HL-60 (cell line): Measurements from ENCODE around the gene MAP3K2.

ENCODE experiments used
- DNase-seq, 2 experiments: peaks; one replicate each; pipeline ENCODE4 v3.0.0-alpha.2; 2010 to 2020; ENCODE audit warnings: low read depth in 1 of 2, low spot score in 1 of 2
- H3K27ac ChIP-seq: fragments of 250-450 bp; sonication (Bioruptor Pico); replicated peaks from 2 replicates; pipeline ENCODE4 v1.5.1; 2020; ENCODE audit warnings: mild to moderate bottlenecking, moderate library complexity
- H3K27me3 ChIP-seq: fragments of 250-450 bp; sonication (Bioruptor Pico); 2 replicates; pipeline ENCODE4 v1.5.1; 2021; ENCODE audit warnings: mild to moderate bottlenecking, moderate library complexity; ENCODE audit not compliant: insufficient read depth, poor library complexity, severe bottlenecking
- H3K4me3 ChIP-seq: replicated peaks from 2 replicates; pipeline ENCODE4 v1.5.1; 2011; ENCODE audit warnings: mild to moderate bottlenecking, control low read depth, low read length; ENCODE audit not compliant: insufficient read depth
- GABPA ChIP-seq: IDR thresholded peaks from 2 replicates; pipeline ENCODE4 v1.6.1; 2012; ENCODE audit warnings: low read depth
- POLR2AphosphoS5 ChIP-seq: IDR thresholded peaks from 2 replicates; pipeline ENCODE4 v1.6.1; 2012; ENCODE audit warnings: low read depth
- SPI1 ChIP-seq: IDR thresholded peaks from 2 replicates; pipeline ENCODE4 v1.6.1; 2012; ENCODE audit warnings: low read depth, mild to moderate bottlenecking, borderline replicate concordance
- TF ChIP-seq, protein P1 (sequence below): IDR thresholded peaks from 2 replicates; pipeline ENCODE4 v1.6.1; 2012; ENCODE audit warnings: low read depth; ENCODE audit not compliant: insufficient replicate concordance
- TF ChIP-seq, protein P2 (sequence below): IDR thresholded peaks from one replicate; pipeline ENCODE4 v1.5.1; 2011; ENCODE audit warnings: low read length, control low read depth, inconsistent platforms; ENCODE audit not compliant: insufficient read depth

MAP3K2 gene

DNA sequence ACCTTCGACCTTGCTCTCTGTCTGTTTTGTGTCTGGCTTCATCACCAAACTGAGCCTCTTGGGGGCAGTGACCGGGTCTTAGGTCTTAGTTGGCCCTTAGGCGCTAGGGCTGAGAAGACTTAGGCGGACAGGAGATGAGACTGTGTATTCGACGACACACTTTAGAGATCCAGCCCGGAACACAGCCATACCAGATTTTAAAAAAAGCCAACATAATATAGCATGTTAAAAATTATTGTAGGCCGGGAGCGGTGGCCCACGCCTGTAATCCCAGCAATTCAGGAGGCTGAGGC, 21.0 kb upstream of the MAP3K2 start:
- DNase-seq = no peak
- Histone ChIP-seq H3K27me3 (no peaks in the 10 kb centered on the region), H3K27ac (peak overlapping the region; percentile 58; the same call in 1 of the 2 replicates), H3K4me3 (no peak overlapping the region)
- TF ChIP-seq, protein P1, sequence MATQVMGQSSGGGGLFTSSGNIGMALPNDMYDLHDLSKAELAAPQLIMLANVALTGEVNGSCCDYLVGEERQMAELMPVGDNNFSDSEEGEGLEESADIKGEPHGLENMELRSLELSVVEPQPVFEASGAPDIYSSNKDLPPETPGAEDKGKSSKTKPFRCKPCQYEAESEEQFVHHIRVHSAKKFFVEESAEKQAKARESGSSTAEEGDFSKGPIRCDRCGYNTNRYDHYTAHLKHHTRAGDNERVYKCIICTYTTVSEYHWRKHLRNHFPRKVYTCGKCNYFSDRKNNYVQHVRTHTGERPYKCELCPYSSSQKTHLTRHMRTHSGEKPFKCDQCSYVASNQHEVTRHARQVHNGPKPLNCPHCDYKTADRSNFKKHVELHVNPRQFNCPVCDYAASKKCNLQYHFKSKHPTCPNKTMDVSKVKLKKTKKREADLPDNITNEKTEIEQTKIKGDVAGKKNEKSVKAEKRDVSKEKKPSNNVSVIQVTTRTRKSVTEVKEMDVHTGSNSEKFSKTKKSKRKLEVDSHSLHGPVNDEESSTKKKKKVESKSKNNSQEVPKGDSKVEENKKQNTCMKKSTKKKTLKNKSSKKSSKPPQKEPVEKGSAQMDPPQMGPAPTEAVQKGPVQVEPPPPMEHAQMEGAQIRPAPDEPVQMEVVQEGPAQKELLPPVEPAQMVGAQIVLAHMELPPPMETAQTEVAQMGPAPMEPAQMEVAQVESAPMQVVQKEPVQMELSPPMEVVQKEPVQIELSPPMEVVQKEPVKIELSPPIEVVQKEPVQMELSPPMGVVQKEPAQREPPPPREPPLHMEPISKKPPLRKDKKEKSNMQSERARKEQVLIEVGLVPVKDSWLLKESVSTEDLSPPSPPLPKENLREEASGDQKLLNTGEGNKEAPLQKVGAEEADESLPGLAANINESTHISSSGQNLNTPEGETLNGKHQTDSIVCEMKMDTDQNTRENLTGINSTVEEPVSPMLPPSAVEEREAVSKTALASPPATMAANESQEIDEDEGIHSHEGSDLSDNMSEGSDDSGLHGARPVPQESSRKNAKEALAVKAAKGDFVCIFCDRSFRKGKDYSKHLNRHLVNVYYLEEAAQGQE = no peak
- no peak for TF ChIP-seq SPI1
- TF ChIP-seq POLR2AphosphoS5 = no peak
- TF ChIP-seq GABPA = no peak
- TF ChIP-seq, protein P2, sequence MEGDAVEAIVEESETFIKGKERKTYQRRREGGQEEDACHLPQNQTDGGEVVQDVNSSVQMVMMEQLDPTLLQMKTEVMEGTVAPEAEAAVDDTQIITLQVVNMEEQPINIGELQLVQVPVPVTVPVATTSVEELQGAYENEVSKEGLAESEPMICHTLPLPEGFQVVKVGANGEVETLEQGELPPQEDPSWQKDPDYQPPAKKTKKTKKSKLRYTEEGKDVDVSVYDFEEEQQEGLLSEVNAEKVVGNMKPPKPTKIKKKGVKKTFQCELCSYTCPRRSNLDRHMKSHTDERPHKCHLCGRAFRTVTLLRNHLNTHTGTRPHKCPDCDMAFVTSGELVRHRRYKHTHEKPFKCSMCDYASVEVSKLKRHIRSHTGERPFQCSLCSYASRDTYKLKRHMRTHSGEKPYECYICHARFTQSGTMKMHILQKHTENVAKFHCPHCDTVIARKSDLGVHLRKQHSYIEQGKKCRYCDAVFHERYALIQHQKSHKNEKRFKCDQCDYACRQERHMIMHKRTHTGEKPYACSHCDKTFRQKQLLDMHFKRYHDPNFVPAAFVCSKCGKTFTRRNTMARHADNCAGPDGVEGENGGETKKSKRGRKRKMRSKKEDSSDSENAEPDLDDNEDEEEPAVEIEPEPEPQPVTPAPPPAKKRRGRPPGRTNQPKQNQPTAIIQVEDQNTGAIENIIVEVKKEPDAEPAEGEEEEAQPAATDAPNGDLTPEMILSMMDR = no peak

DNA sequence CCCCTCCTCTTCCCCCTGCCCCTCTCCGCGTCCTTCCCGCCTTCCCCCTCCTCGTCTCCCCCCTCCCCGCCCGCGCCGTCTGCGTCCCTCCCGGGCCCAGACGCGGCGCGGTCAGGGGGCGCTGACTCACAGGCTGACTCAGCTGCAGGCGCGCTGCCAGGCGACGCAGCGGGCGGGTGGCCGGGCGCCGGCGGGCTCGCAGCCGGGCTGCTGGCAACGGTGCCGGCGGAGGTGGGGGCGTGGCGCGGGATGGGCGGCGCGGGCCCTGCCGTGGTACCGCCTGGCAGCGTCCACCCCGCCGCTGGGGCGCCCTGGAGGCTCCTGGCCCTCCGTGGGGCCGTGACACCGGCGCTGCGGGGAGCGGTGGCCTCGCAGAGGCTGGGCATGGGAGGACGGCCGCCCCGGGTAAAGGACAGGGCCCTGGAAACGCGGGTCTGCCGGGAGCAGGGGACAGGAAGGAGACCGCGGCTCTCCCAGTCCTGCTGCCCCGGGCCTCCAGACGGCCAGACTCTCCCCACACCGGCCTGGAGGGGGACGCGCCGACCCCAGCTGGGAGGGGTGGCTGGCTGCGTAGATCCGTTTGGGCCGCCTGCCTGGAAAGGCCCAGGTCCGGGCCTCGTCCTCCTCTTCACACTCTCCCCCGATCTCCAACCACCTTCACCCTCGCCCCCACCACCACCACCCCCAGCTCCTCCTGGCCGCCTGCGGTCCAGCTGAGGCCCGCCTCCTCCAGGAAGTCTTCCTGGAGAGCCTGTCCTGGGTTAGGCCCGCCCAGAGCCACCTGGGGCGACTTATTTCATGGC, 20.4 kb upstream of the MAP3K2 start:
- Histone ChIP-seq H3K4me3 (peak overlapping the region; percentile 36), H3K27me3 (no peaks in the 10 kb centered on the region), H3K27ac (peak overlapping the region; percentile 58)
- TF ChIP-seq, protein P1 = no peak
- TF ChIP-seq SPI1 (no peak), POLR2AphosphoS5 (no peak; the same call in 1 of the 2 replicates), GABPA (no peak)
- TF ChIP-seq, protein P2 = no peak
- DNase-seq = peak; percentile 81 to 82

DNA sequence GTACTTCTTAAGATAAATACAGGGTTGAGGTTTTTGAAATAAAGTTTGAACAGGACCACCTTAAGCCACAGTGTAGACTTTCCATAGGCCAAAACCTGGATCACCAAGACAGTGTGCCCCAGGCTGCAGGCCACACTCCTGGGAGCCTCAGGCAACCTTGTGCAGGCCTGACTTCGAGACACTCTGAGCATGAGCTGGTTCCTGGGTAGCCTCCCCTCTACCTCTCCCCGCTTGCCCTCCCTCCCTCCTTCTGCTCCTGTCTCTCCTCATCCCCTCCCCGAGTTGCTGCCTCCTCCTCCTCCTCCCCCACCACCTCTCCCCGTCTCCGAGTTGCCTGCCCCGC, 19.9 kb upstream of the MAP3K2 start:
- no peak overlapping the region; the same call in 1 of the 2 replicates for H3K27ac ChIP-seq
- DNase-seq = no peak

More for the DNA sequence above, 19.9 kb upstream of the MAP3K2 start:
- H3K27me3 ChIP-seq = no peaks in the 10 kb centered on the region
- TF ChIP-seq, protein P2 = no peak
- TF ChIP-seq GABPA (no peak), POLR2AphosphoS5 (no peak), SPI1 (no peak)
- TF ChIP-seq, protein P1 = no peak
- peak overlapping the region; percentile 20; the same call in 1 of the 2 replicates for H3K4me3 ChIP-seq
